GM19035 (cell line): ENCODE results near the gene CACHD1.
"Not testable (repeated sequence)": the region's sequence is repeated elsewhere in the genome, so short reads cannot be mapped to it uniquely, and the experiment has no call there.

Experiments
- ATAC-seq: cut with Tn5 transposase; IDR thresholded peaks from one replicate; pipeline ENCODE4 v1.9.1; 2021; ENCODE audit not compliant: unreplicated experiment

The CACHD1 gene

GRCh38 chr1:64687725-64688327 lies 217.9 kb downstream of the CACHD1 start:
- ATAC-seq: no peak

GRCh38 chr1:64691626-64692025 lies 221.7 kb downstream of the CACHD1 start:
- no peak for ATAC-seq

GRCh38 chr1:64692911-64693310 lies 223.0 kb downstream of the CACHD1 start:
- ATAC-seq: no peak

GRCh38 chr1:64693406-64693805 lies 223.5 kb downstream of the CACHD1 start:
- ATAC-seq: no peak

- no peak for ATAC-seq
These were observed 226.9 kb downstream of the CACHD1 start for GRCh38 chr1:64696879-64697278.

GRCh38 chr1:64699327-64699726 lies 229.4 kb downstream of the CACHD1 start:
- no peak for ATAC-seq

GRCh38 chr1:64701071-64701470 lies 231.1 kb downstream of the CACHD1 start:
- no peak for ATAC-seq

- no peak for ATAC-seq
These were observed 232.0 kb downstream of the CACHD1 start for GRCh38 chr1:64701886-64702285.

- not testable (repeated sequence) for ATAC-seq
These were observed 232.7 kb downstream of the CACHD1 start for GRCh38 chr1:64702670-64703069.

GRCh38 chr1:64703600-64703999 lies 233.7 kb downstream of the CACHD1 start:
- no peak for ATAC-seq

- no peak for ATAC-seq
These were observed 235.7 kb downstream of the CACHD1 start for GRCh38 chr1:64705591-64705990.

- ATAC-seq: no peak
These were observed 241.3 kb downstream of the CACHD1 start for GRCh38 chr1:64711266-64711665.

- no peak for ATAC-seq
These were observed 242.1 kb downstream of the CACHD1 start for GRCh38 chr1:64712049-64712448.

GRCh38 chr1:64715186-64715585 lies 245.3 kb downstream of the CACHD1 start:
- no peak for ATAC-seq

- ATAC-seq: no peak
These were observed 251.2 kb downstream of the CACHD1 start for GRCh38 chr1:64721135-64721534.

- no peak for ATAC-seq
These were observed 251.7 kb downstream of the CACHD1 start for GRCh38 chr1:64721576-64722145.

GRCh38 chr1:64727861-64728260 lies 257.9 kb downstream of the CACHD1 start:
- no peak for ATAC-seq

GRCh38 chr1:64733581-64734286 lies 263.8 kb downstream of the CACHD1 start:
- ATAC-seq: no peak

- no peak for ATAC-seq
These were observed 264.3 kb downstream of the CACHD1 start for GRCh38 chr1:64734287-64734652.

GRCh38 chr1:64740687-64741086 lies 270.8 kb downstream of the CACHD1 start:
- ATAC-seq: not testable (repeated sequence)
